NT2/D1 (cell line): Measurements from ENCODE around the gene AJUBA.
A peak's percentile ranks its signal among the peaks of the same experiment; 100 is the strongest.

Experiments used
- DNase-seq: peaks from one replicate; pipeline ENCODE4 v3.0.0-alpha.2; 2011; ENCODE audit warnings: low read depth, low spot score
- H3K27me3 ChIP-seq: 2 replicates; pipeline ENCODE4 v1.6.0; 2011; ENCODE audit warnings: mild to moderate bottlenecking; ENCODE audit not compliant: insufficient read length, insufficient read depth
- H3K36me3 ChIP-seq: 2 replicates; pipeline ENCODE4 v1.6.1; 2011; ENCODE audit warnings: mild to moderate bottlenecking, low read length, mixed read lengths; ENCODE audit not compliant: insufficient read depth, insufficient read length
- H3K4me1 ChIP-seq: 2 replicates; pipeline ENCODE4 v1.5.1; 2011; ENCODE audit not compliant: insufficient read depth, insufficient read length
- H3K4me3 ChIP-seq: 2 replicates; pipeline ENCODE4 v1.5.1; 2011; ENCODE audit warnings: low read depth; ENCODE audit not compliant: insufficient read length
- H3K9ac ChIP-seq: 2 replicates; pipeline ENCODE4 v1.6.0; 2011; ENCODE audit warnings: low read depth; ENCODE audit not compliant: insufficient read length
- H3K9me3 ChIP-seq: 2 replicates; pipeline ENCODE4 v1.5.1; 2011; ENCODE audit warnings: mild to moderate bottlenecking, low read length; ENCODE audit not compliant: insufficient read depth
- SUZ12 ChIP-seq: IDR thresholded peaks from 2 replicates; pipeline ENCODE4 v1.6.1; 2011; ENCODE audit not compliant: insufficient read length, insufficient read depth; ENCODE audit errors: extremely low read depth
- YY1 ChIP-seq: IDR thresholded peaks from 2 replicates; pipeline ENCODE4 v1.6.1; 2011; ENCODE audit not compliant: insufficient read length, insufficient read depth
- ZNF274 ChIP-seq: IDR thresholded peaks from 2 replicates; pipeline ENCODE4 v1.6.1; 2011; ENCODE audit warnings: mild to moderate bottlenecking, low read depth, low read length

The AJUBA gene

DNA sequence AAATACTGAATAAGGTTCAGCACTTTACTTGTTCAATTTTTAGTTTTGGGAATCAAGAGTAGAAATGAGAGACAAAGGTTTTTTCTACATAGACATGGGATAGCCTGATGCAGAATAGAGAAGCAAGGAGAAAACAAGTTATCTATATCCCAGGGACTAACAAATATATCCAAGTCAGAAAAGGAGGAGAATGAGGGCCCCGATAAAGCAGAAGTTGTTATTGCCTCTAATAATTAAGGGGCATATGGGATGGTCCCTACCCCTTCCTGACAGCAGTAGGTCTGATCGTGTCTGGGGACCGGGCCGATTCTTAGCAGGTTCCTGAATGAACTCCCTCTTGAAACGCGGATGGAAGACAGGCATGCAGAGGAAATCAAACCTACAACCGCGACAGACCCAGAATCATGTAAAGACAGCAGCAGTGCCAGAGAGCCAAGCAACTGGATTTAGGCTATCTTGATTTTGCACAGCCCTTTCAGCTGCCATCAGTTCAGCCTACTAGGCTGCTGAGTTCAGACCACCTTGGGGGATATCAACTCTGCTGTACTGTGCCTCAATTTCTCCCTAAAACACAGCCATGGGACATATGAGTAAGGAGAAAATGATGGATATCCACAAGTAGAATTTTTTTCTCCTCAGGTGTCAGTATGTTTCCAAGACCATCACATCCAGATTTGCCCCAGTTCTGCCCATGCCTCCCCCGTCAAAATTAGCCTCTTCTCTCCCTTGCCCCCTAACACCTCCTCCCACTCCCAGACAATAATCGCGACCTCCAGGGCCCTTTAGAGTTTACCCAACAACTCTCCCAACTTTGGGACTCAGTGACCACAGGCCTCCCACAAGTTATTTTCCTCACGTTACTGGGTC, 53.9 kb downstream of the AJUBA start:
- Histone ChIP-seq H3K36me3 (peaks cover 45% of the 10 kb centered on the region), H3K4me1 (peaks cover 2% of the 10 kb centered on the region), H3K4me3 (peak overlapping the region; percentile 84), H3K9me3 (no peaks in the 10 kb centered on the region), H3K9ac (peak overlapping the region; percentile 92), H3K27me3 (no peaks in the 10 kb centered on the region)
- no peak for TF ChIP-seq YY1
- no peak for TF ChIP-seq SUZ12
- TF ChIP-seq ZNF274 = no peak
- DNase-seq = no peak

DNA sequence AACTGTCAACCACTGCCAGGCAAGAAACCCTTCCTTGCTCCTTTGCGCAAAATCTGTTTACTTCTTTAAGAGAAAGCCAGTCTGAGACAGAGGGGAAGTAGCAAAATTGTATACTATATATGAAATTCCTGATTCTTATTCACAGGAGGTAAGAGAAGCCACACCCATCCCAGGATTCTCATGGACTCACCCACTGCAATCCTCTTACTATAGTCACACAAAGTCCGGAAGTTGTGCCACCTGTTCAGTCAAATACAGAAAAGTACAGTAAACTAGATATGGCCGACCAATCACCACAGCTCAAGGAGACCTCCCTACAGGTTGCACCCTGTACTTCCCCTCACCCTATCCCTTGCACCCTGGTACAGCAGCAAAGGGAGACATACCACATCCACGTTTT, 56.0 kb downstream of the AJUBA start:
- Histone ChIP-seq H3K4me3 (no peak overlapping the region), H3K27me3 (no peaks in the 10 kb centered on the region), H3K4me1 (peaks cover 2% of the 10 kb centered on the region), H3K9ac (no peak overlapping the region), H3K36me3 (peaks cover 62% of the 10 kb centered on the region), H3K9me3 (no peaks in the 10 kb centered on the region)
- no peak for DNase-seq
- TF ChIP-seq SUZ12 (no peak), ZNF274 (no peak), YY1 (no peak)

DNA sequence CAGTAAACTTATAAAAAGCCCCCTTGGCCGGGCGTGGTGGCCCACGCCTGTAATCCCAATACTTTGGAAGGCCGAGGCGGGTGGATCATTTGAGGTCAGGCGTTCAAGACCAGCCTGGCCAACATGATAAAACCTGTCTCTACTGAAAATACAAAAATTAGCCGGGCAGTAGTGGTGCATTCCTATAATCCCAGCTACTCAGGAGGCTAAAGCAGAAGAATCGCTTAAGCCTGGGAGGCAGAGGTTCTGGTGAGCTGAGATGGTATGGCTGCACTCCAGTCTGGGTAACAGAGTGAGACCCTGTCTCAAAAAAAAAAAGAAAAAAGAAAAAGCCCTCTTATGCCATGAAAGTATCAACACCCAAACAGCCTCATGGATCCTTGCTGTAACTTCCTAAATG, 56.8 kb downstream of the AJUBA start:
- Histone ChIP-seq H3K9me3 (no peaks in the 10 kb centered on the region), H3K36me3 (peaks cover 70% of the 10 kb centered on the region), H3K4me3 (no peak overlapping the region), H3K4me1 (peaks cover 2% of the 10 kb centered on the region), H3K9ac (no peak overlapping the region), H3K27me3 (no peaks in the 10 kb centered on the region)
- no peak for DNase-seq
- TF ChIP-seq ZNF274 (no peak), SUZ12 (no peak), YY1 (no peak)

DNA sequence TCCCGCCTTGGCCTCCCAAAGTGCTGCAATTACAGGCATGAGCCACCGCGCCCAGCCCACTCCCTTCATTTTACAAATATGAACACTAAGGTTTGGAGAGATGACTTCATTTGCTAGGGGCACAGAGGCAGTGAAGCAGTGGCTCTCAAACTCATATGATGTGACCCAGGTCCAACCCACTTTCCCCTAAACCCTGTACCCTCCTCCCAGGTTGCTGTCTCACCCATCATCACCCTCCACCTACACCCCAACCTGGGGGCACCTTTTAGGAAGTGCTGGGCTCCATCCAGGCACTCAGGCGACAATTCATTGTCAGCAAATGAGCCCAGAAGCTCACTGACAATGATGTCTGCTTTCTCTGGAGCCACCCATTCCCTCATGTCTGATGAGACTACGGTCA, 58.6 kb downstream of the AJUBA start:
- Histone ChIP-seq H3K9me3 (no peaks in the 10 kb centered on the region), H3K4me1 (peaks cover 2% of the 10 kb centered on the region), H3K27me3 (no peaks in the 10 kb centered on the region), H3K36me3 (peaks cover 80% of the 10 kb centered on the region), H3K4me3 (no peak overlapping the region), H3K9ac (no peak overlapping the region)
- no peak for DNase-seq
- TF ChIP-seq SUZ12 (no peak), ZNF274 (no peak), YY1 (no peak)

DNA sequence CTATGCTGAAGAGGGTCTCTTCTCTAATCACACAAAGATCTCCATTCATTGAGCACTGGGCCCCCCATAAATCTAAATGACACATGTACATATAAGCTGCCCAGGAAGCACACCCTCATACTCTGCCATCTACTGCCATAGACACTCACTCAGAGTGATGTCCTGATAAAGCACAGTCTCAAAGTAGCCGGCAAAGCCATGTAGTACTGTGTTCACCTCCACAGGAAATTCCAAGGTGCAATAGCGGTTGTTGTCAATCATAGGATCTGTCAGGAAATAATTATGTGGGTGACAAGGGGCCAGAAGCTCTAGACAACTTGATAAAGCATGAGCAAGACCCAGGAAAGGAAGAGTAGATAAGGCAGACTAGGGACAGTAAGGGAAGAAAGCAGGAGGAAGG, 60.1 kb downstream of the AJUBA start:
- Histone ChIP-seq H3K4me3 (no peak overlapping the region), H3K4me1 (no peaks in the 10 kb centered on the region), H3K27me3 (no peaks in the 10 kb centered on the region), H3K9ac (no peak overlapping the region), H3K36me3 (peaks cover 75% of the 10 kb centered on the region), H3K9me3 (no peaks in the 10 kb centered on the region)
- no peak for DNase-seq
- TF ChIP-seq ZNF274 (no peak), YY1 (no peak)
